SU-DHL-6 (cell line): Measurements from ENCODE around the gene GMEB2.
"Not testable (repeated sequence)": the region's sequence is repeated elsewhere in the genome, so short reads cannot be mapped to it uniquely, and the experiment has no call there.

ENCODE experiments used
- H2AFZ ChIP-seq: fragments of 200-600 bp; sonication (generic); 2 replicates; pipeline ENCODE4 v1.6.1; 2014; ENCODE audit warnings: low read depth, mild to moderate bottlenecking, moderate library complexity, mixed read lengths, antibody characterized with exemption, low read length; ENCODE audit not compliant: severe bottlenecking
- H3F3A ChIP-seq: fragments of 200-600 bp; shearing (Covaris generic); 2 replicates; pipeline ENCODE4 v1.6.0; 2016; ENCODE audit warnings: antibody characterized with exemption, mild to moderate bottlenecking; ENCODE audit not compliant: insufficient read depth
- H3K27ac ChIP-seq: fragments of 200-600 bp; sonication (generic); 2 replicates; pipeline ENCODE4 v1.5.1; 2016; ENCODE audit warnings: low read depth, mild to moderate bottlenecking, low read length, moderate library complexity, mixed read lengths
- H3K27me3 ChIP-seq: fragments of 200-600 bp; sonication (generic), shearing (Covaris generic); 2 replicates; pipeline ENCODE4 v1.6.0; 2014; ENCODE audit warnings: mild to moderate bottlenecking, low read length
- H3K36me3 ChIP-seq: fragments of 200-600 bp; sonication (generic); 2 replicates; pipeline ENCODE4 v1.6.1; 2014; ENCODE audit warnings: mild to moderate bottlenecking, low read length, mixed read lengths
- H3K4me2 ChIP-seq: fragments of 300-600, 200-600 bp; shearing (Covaris generic), sonication (generic); 2 replicates; pipeline ENCODE4 v1.6.0; 2014; ENCODE audit warnings: low read length, low read depth, mild to moderate bottlenecking; ENCODE audit not compliant: poor library complexity, severe bottlenecking
- H3K4me3 ChIP-seq: fragments of 200-600 bp; sonication (generic); 2 replicates; pipeline ENCODE4 v1.5.1; 2014; ENCODE audit warnings: antibody characterized with exemption, low read length, mild to moderate bottlenecking, mixed read lengths; ENCODE audit not compliant: insufficient read depth, poor library complexity, severe bottlenecking
- H3K79me2 ChIP-seq: fragments of 200-600 bp; sonication (generic); 2 replicates; pipeline ENCODE4 v1.6.1; 2014; ENCODE audit warnings: mild to moderate bottlenecking, low read length, moderate library complexity; ENCODE audit not compliant: insufficient read depth
- H3K9ac ChIP-seq: fragments of 200-600 bp; sonication (generic); 2 replicates; pipeline ENCODE4 v1.7.0; 2014; ENCODE audit warnings: mild to moderate bottlenecking, low read length
- H3K9me2 ChIP-seq: fragments of 200-600 bp; sonication (generic); replicated peaks from 2 replicates; pipeline ENCODE4 v1.6.1; 2014; ENCODE audit warnings: low read length; ENCODE audit not compliant: insufficient read depth
- H3K9me3 ChIP-seq: fragments of 200-600 bp; sonication (generic); 2 replicates; pipeline ENCODE4 v1.6.1; 2014; ENCODE audit warnings: low read length, mixed read lengths; ENCODE audit not compliant: insufficient read depth
- H4K20me1 ChIP-seq: fragments of 200-600 bp; sonication (generic); 2 replicates; pipeline ENCODE4 v1.6.1; 2014; ENCODE audit warnings: low read depth, mild to moderate bottlenecking, antibody characterized with exemption, low read length, moderate library complexity, mixed read lengths
- CTCF ChIP-seq: fragments of 200-600 bp; sonication (generic); IDR thresholded peaks from one replicate; pipeline ENCODE4 v1.5.1; 2017; ENCODE audit warnings: antibody characterized with exemption, mild to moderate bottlenecking, low read length, moderate library complexity; ENCODE audit not compliant: insufficient read depth, poor library complexity, severe bottlenecking
- EZH2phosphoT487 ChIP-seq: fragments of 200-600 bp; sonication (generic), shearing (Covaris generic); conservative IDR thresholded peaks from 2 replicates; pipeline ENCODE4 v1.6.1; 2018; ENCODE audit warnings: mild to moderate bottlenecking, antibody characterized with exemption, low read length, moderate library complexity, mixed read lengths

GMEB2 gene

GRCh38 chr20:63672666-63673065 lies 45.8 kb upstream of the GMEB2 start:
- no peaks in the 10 kb centered on the region for H3K36me3 ChIP-seq
- H3K4me2 ChIP-seq, result no peak overlapping the region
- no peaks in the 10 kb centered on the region for H3K9me2 ChIP-seq
- no peak overlapping the region for H3K27ac ChIP-seq
- H3F3A ChIP-seq, result no peaks in the 10 kb centered on the region
- no peaks in the 10 kb centered on the region for H4K20me1 ChIP-seq
- no peaks in the 10 kb centered on the region for H3K79me2 ChIP-seq
- no peak overlapping the region for H2AFZ ChIP-seq
- H3K4me3 ChIP-seq, result no peak overlapping the region
- H3K9me3 ChIP-seq, result no peaks in the 10 kb centered on the region
- H3K27me3 ChIP-seq, result no peaks in the 10 kb centered on the region
- no peak overlapping the region for H3K9ac ChIP-seq
- TF ChIP-seq CTCF, result no peak
- no peak for TF ChIP-seq EZH2phosphoT487

GRCh38 chr20:63671695-63672094 lies 44.8 kb upstream of the GMEB2 start:
- H4K20me1 ChIP-seq, H3K9me2 ChIP-seq, H2AFZ ChIP-seq, H3F3A ChIP-seq, H3K4me2 ChIP-seq, H3K9ac ChIP-seq, H3K9me3 ChIP-seq, H3K27ac ChIP-seq, H3K27me3 ChIP-seq, H3K79me2 ChIP-seq, H3K4me3 ChIP-seq, H3K36me3 ChIP-seq: not testable (repeated sequence)

- TF ChIP-seq EZH2phosphoT487 (no peak), CTCF (no peak)
- no peak overlapping the region for H2AFZ ChIP-seq
- no peaks in the 10 kb centered on the region for H3K79me2 ChIP-seq
- H3K4me2 ChIP-seq, result no peak overlapping the region
- H3K9me3 ChIP-seq, result no peaks in the 10 kb centered on the region
- no peak overlapping the region for H3K27ac ChIP-seq
- H4K20me1 ChIP-seq, result no peaks in the 10 kb centered on the region
- H3K4me3 ChIP-seq, result no peak overlapping the region
- H3F3A ChIP-seq, result no peaks in the 10 kb centered on the region
- no peaks in the 10 kb centered on the region for H3K9me2 ChIP-seq
- H3K36me3 ChIP-seq, result no peaks in the 10 kb centered on the region
- H3K9ac ChIP-seq, result no peak overlapping the region
- H3K27me3 ChIP-seq, result no peaks in the 10 kb centered on the region
These were observed 41.5 kb upstream of the GMEB2 start for GRCh38 chr20:63668351-63668750.

- no peaks in the 10 kb centered on the region for H3F3A ChIP-seq
- no peaks in the 10 kb centered on the region for H3K36me3 ChIP-seq
- H4K20me1 ChIP-seq, result no peaks in the 10 kb centered on the region
These were observed 41.0 kb upstream of the GMEB2 start for GRCh38 chr20:63667858-63668257.

More at GRCh38 chr20:63667858-63668257, 41.0 kb upstream of the GMEB2 start:
- Histone ChIP-seq H3K4me2 (no peak overlapping the region), H3K27me3 (no peaks in the 10 kb centered on the region), H3K9me3 (no peaks in the 10 kb centered on the region), H2AFZ (no peak overlapping the region), H3K9me2 (no peaks in the 10 kb centered on the region), H3K4me3 (no peak overlapping the region), H3K27ac (no peak overlapping the region), H3K9ac (no peak overlapping the region), H3K79me2 (no peaks in the 10 kb centered on the region)
- TF ChIP-seq CTCF (no peak), EZH2phosphoT487 (no peak)
